GM12873 (cell line): Measurements from ENCODE around the gene MYLK.

Experiments used
- TF ChIP-seq, protein P1 (sequence below): IDR thresholded peaks from 2 replicates; pipeline ENCODE4 v1.5.1; 2012; ENCODE audit warnings: low read depth, mild to moderate bottlenecking, moderate library complexity, low read length, control low read depth; ENCODE audit not compliant: insufficient read depth; ENCODE audit errors: missing control alignments

Gene MYLK

DNA sequence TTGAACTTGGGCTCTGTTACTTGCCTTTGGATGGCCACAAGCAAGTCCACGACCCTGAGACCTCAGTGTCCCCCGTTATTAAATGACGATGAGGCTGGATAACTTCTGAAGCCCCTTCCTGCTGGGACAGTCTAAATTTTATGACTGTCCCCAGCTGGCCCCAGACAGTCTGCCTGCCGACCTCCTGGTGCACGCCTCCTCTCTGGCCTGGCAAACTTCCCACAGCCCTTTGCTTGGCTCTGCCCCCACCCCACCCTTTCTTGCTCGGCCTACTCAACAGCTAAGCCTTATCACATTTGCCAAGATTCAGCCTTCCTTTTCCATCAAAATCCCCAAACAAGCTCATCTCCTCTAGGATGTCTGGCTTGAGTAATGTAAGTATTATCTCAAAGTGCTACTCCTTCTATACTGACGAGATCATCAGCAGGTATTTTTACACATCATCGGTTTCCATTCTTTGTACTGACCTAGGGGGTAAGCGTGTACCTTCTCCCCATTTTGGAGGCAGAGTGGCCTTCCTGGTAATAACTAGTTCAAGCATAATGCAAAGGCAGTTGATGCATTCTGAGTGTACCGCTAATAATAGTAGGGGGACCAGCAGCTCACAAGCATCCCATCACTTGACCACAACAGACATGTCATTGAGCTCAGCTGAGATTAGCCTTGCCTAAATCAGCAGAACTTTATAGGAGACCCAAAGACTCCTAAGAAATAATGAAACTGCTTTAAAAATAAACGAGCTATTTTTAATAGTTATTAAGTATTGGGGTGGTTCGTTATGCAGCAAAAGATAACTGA, 178.4 kb downstream of the MYLK start:
- TF ChIP-seq, protein P1, sequence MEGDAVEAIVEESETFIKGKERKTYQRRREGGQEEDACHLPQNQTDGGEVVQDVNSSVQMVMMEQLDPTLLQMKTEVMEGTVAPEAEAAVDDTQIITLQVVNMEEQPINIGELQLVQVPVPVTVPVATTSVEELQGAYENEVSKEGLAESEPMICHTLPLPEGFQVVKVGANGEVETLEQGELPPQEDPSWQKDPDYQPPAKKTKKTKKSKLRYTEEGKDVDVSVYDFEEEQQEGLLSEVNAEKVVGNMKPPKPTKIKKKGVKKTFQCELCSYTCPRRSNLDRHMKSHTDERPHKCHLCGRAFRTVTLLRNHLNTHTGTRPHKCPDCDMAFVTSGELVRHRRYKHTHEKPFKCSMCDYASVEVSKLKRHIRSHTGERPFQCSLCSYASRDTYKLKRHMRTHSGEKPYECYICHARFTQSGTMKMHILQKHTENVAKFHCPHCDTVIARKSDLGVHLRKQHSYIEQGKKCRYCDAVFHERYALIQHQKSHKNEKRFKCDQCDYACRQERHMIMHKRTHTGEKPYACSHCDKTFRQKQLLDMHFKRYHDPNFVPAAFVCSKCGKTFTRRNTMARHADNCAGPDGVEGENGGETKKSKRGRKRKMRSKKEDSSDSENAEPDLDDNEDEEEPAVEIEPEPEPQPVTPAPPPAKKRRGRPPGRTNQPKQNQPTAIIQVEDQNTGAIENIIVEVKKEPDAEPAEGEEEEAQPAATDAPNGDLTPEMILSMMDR = no peak

DNA sequence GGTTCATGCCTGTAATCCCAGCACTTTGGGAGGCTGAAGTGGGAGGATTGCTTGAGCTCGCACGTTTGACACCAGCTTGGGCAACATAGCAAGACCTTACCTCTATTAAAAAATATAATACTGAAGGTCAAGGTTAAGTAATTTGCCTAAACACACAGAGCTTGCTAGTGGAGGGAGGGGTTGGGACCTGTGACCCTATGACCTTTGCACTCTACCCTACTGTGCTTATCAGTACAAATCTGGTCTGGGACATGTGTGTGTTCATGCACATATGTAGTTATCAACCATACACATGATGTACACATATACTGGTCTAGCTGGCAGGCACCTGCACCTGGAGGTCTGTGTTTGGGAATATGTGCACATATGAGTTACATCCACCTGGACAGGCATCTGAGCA, 181.4 kb downstream of the MYLK start:
- TF ChIP-seq, protein P1 = no peak

DNA sequence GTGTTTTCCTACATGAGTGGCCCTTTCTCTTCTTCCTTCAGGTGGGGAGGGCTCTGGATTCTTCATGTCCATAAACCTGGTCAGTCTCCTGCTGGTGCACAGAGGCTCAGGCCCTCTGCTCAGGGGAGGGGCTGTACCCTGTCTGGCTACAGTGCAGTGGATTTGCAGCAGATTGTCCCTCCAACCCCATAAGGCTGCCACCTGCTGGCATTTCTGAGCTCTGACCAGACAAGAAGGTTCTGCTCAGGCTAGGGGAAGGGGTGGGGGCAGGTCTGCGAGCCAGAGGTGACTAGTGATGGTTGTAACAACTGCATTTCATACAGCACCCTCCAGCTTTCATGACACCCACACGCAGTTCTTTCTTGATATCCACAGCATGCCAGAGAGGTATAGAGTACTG, 182.1 kb downstream of the MYLK start:
- TF ChIP-seq, protein P1 = peak; percentile 57

DNA sequence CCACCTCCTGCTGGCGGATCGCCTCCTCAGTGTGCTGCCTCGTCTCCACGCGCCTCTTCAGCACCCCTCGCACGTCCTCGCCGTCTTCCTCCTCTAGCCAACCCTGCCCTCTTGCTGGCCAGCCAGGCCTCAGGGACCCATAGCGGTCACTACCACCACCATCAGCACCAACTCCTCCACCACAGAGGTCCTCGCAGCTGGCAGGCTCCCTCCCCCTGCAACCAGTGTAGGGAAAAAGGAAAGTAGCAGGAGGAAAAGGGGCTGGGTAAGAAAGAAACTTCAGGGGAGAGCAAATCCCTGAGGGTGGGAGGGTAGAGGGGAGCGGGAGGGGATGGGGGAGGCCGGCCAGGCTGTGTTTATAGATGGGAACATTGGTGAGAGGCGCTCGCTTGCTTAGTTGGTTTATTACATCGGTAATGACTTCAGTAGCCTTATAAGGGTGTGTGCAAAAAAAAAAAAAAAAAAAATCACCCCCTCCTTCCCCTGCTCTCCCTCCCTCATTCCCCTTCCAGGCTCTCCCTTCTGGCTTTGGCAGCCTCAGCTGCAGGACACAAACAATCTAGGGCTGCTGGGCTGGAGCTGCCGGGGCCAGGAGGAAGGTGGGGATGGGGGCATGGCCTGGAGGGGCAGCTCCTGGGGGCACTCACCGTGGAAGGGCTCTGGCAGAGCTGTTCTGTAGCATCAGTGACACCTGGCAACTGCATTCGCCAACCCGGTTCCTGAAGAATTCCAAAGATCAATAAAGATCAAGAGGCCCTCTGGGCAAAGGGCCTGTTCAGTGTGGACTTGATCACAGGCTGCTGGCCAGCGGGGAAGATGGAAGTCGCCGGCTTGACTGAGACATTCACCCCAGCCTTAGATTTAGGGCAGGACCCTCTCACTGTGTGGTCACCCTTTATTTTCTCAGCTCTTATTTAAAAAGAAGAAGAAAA, 183.1 kb downstream of the MYLK start:
- TF ChIP-seq, protein P1 = no peak

DNA sequence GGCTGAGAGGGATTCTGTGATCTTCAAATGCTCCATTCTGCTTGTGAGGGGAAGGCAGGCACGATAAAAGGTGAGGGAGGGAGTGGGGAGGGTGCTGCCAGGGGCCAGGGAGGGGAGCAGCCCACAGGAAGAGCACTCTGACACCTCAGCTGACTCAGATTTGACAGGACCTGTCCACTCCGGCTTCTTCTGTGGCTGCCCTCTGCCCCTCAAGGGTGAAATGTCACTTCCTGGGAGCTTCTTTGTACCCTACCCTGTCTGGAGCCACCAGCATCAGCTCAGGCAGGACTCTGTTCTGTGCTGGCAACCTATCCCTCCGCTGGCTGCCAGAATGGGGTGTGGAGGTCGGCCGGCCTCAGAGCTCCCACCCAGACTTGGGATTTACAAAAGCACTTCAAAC, 185.3 kb downstream of the MYLK start:
- TF ChIP-seq, protein P1 = no peak

DNA sequence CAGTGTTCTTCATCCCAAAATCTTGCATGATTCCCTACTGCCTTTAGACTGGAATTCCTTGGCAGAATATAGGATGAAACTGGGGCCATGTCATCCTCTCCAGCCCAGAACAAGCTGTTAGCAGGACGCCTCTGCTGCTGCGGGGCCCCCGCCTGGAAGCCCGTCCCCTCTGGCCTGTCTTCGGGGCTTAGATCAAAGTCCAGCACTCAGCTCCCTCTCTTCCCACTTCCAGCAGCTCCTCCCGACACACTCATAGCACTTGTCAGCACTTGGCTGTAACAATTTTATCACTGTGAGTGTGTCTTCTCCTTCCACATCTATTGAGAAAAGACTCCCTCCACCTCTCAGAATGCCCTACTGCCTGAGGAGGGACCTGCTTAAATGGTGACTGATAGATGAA, 187.3 kb downstream of the MYLK start:
- TF ChIP-seq, protein P1 = no peak
